ENCODE measurements around the gene ATP6V0A4. TPM values are rescaled to one million over a fixed set of nuclear protein-coding genes. Genes with fewer than 3 reads are reported as not detected.
A peak's percentile ranks its signal among the peaks of the same experiment; 100 is the strongest.
"Not testable (repeated sequence)": the region's sequence is repeated elsewhere in the genome, so short reads cannot be mapped to it uniquely, and the experiment has no call there.

Gene ATP6V0A4
- total RNA-seq, 1 donor from 2014 or later, result 0.35 TPM

DNA sequence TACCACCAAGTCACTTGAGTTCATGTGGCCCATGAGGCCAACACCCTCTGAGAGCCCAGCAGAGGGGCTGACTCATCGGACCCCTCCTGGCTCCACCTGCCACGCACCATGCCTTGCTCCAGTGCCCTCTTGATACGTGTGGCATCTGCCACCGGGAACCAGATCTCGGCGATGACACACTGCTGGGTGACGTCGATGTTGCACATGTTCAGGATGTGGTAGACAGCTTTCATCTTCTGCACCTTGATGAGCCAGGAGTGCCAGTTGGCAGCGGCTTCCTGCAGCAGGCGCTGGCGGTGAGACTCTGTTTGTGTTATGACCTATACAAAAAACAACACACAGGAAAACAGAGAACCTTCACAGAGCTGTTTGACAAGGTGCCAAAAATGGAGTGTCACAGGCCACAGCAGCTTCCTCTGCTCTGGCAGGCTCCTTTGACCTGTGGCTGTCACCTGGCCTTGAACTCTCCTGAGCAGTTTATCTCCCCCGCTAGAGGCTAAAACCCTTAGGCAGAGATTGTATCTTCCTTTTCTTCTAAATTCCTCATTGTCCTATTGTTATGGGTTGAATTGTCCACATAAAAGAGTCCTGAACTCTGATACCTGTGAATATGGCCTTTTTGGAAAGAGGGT is 45.4 kb downstream of the ATP6V0A4 start:
- peak; percentile 65 for DNase-seq (ENCODE audit: low read depth)

DNA sequence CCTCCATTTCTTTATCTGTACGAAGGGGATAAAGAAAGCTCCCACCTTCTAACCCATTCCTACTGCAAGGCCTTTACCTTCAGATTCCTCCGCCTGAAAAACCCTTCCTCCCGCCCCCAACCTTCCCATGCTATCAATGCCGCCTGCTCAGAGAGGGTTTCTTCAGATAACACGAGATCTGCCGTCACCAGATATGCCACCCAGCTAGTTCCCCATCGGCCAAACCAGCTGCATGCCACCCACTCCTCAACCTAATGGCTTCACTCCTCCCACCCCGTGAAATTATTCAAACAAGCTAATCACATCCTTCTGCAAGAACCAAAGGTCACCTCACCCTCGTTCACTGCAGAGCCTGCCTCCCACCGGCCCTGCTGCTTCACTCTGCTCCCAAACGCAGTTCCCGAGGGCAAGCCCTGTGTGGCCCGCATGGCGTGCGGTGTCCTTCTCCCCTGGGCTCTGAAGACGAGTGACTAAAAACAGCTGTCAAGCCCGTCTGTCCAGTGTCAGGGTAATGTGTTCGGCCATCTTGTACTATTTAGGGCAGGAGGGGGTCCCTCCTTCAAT is 47.0 kb downstream of the ATP6V0A4 start:
- DNase-seq (ENCODE audit: low read depth), result peak; percentile 15

DNA sequence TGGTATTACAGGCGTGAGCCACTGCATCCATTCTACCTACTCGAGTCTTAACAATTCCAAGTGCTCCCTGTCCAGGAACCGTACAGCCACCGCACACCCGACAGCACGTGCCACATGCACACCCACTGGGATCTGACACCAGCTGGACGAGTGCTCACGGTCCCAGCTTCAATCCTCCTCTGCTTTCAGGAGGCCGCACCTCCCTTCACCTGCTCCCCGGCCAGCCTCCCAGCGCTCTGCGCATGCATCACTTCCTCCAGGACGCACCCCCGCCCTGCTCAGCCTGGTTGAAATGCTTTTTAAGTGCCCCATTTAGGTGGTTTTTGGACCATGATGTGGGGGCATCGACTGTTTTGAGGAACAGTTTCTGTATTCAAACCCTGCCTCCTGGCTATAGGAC is 47.5 kb downstream of the ATP6V0A4 start:
- no peak for DNase-seq (ENCODE audit: low read depth)

DNA sequence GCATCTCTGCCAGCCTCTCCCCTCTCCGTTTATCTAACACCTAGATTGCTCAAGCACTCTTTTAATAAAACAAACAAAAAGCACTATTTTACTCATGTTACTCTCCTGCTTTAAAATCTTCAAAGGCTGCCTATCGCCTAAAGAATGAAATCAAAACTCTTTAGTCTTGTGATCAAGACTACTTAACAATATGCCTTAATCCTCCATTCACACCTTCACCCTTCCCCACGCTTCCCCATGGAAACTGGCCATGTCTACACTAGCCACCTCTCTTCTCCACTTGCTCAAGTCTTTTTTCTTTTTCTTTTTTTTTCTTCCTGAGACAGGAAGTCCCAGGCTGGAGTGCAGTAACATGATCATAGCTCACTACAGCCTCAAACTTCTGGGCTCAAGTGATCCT is 48.0 kb downstream of the ATP6V0A4 start:
- no peak for DNase-seq (ENCODE audit: low read depth)

DNA sequence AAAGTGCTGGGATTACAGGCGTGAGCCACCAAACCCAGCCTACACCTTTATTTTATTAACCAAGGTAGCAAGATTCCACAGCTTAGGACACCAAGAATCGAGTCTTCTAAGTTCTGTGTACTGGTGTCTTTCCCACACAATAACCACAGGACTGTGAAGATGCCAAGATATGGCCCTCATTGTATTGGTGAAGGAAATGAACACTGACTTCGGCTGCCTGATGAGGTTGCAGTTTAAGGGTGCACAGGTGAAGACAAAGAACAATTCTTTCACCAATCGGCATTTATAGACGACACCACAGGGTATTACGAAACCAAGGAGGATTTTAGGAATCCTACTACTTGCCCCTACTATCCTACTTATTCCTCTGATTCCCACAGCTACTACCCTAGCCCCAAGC is 49.3 kb downstream of the ATP6V0A4 start:
- DNase-seq (ENCODE audit: low read depth), result no peak

DNA sequence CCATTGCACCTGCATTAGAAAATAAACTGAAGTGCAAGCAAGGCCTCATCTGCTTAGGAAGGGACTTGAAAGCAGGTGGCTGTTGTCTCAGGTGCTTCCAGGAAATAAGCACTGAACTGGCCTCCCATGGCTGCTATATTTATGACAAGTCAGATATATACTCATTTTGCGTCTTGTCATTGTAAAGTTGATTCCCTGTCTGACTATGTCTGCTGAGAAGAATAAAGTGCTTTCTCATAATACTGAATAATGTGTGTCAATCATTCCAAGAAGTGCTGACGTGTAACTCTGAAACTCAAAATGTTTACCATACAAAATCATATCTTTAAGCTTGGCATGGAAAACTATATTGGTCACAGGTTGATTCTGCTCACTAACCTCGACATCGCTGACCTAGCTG is 51.9 kb downstream of the ATP6V0A4 start:
- DNase-seq (ENCODE audit: low read depth), result no peak

DNA sequence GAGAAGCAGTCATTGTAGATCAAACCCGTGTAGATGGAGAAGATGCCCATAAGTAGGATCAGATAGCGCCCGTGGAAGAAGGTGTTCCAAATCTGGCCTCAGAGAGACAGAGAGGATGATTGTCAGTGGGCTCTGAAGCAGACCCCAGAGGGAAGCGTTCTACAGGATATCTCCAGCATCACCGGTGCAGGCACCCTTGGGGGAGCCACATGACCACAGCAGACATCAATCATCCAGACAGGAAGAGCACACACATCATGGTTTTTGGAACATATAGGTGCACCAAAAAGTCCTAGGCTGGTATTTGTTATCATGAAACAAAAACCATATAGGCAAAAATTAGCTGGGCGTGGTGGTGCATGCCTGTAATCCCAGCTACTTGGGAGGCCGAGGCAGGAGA is 52.8 kb downstream of the ATP6V0A4 start:
- DNase-seq (ENCODE audit: low read depth), result no peak

DNA sequence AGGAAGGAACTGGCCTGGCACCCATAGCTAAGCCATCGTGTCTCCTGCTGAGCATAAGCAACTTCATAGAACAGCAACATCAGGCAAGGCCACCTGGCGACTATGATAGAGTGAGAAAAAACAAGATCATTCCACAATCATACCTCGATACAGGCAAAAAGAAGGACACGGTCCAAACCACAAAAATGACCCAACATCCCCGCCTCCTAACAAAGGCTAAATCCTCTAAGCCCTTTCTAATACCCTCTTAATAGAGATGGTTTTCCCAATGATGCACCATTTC is 56.6 kb downstream of the ATP6V0A4 start:
- DNase-seq (ENCODE audit: low read depth), result no peak

DNA sequence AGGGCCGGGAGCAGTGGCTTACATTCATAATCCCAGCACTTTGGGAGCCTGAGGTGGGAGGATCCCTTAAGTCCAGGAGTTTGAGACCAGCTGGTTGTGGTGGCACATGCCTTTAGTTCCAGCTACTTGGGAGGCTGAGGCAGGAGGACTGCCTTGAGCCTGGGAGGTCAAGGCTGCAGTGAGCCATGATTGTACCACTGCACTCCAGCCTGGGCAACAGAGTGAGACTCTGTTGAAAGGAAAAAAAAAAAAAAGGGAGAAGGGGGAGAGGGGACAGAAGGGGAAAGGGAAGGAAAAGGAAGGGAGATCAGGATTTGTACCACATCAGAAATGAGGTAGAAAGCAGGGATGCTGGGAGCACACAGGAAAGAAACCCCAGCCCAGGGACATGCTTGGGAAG is 58.1 kb downstream of the ATP6V0A4 start:
- no peak for DNase-seq (ENCODE audit: low read depth)

DNA sequence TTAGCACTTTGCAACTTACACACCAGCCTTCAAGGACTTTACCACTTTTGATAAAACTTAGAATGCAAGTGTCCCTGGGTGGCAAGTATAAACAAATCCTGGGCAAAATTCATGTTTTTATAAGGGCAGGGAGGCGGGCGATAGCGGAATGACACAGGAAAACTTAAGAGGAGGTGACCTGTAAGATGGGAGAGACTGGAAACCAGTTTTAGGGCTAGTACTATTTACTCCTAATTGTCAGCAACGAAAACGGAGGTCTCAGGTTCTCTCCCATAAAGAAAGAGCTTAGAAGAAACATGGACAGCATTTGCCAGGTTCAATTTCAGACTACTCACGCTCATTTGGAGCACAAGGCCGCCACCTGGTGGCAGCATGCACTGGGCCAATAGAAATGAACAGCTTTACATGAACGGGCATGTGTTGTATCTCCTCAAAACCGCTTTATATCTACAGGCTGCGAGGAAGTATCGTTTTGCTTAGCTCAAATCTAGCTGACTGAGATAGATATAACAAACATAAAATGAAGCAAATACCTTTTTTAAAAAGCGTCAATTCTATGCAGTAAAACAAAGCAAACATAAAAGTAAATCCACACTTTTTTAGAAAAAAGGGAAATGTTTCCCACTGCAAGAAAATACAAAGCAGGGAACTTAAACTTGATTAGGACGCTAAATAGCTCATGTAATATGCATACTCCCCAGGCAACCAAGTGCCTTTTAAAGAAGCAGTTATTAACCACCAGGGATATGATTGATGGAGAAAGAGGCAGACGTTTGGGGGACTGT is 59.3 kb downstream of the ATP6V0A4 start:
- peak; percentile 93 for DNase-seq (ENCODE audit: low read depth)

DNA sequence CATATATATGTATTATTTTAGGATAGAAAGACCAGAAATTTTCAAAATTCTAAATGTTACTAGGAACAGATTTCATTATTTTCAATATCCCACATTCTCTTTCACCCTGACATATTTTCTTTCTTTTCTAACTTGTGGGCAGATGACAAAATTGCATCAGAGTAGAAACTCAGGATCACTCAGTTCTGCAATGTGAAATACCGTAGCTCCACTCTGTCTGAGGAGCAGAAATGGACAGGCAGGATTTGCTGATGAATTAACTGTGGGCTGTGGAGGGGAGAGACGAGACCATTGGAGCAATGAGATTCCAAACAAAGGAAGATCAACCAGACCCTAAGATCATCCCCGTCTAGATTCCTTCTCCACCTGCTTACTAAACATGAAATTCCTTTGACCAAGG is 59.9 kb downstream of the ATP6V0A4 start:
- DNase-seq (ENCODE audit: low read depth), result no peak

DNA sequence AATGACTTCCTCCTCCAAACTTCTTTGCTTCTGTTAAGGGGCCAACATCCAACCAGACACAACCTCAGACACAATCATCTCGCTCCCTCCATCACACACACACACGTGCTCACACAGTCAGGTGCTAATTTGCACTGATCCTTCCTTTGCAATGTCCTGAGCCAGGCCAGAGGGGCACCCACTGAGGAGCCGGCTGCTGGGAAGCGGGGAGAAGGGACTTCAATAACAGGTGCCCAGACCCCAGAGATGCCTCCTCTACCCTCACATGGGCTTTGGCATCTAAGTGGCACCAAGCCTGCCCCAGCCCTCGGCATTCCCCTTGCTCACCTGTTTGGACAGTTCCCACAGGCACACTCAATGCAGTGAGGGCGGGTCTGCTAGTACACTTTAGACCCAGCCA is 62.6 kb downstream of the ATP6V0A4 start:
- no peak for DNase-seq (ENCODE audit: low read depth)

DNA sequence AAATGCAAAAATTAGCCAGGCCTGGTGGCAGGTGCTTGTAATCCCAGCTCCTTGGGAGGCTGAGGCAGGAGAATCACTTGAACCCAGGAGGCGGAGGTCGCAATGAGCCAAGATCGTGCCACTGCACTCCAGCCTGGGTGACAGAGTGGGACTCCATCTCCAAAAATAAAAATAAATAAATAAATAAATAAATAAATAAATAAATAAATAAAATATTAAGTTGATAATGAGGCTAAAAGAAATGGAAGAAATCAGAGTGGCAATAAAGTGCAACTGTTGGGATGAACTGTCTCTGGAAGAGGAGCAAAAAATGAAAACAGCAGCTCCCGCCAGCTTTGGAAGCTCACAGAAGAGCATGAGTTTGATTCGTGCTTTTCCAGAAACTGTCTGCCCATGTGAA is 66.3 kb downstream of the ATP6V0A4 start:
- DNase-seq (ENCODE audit: low read depth), result not testable (repeated sequence)

DNA sequence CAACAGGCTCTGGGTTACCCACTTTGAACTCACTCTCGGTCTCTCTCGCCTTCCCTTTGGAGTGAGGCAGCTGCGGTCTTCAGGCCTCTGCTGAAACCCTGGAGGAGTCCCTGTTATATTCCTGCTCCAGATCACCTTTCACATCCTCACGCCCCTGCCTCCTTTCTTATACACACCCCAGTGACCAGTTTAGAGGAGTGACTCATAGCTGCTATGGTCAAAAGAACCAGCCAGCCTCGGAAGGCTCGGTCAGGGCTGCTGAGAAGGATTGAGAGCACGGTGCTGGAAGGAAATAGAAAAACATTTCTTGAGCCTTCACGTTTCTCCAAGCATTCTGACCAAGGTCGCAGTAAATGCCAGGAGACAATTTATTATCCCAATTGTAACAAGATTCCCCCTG is 68.6 kb downstream of the ATP6V0A4 start:
- peak; percentile 18 for DNase-seq (ENCODE audit: low read depth)

DNA sequence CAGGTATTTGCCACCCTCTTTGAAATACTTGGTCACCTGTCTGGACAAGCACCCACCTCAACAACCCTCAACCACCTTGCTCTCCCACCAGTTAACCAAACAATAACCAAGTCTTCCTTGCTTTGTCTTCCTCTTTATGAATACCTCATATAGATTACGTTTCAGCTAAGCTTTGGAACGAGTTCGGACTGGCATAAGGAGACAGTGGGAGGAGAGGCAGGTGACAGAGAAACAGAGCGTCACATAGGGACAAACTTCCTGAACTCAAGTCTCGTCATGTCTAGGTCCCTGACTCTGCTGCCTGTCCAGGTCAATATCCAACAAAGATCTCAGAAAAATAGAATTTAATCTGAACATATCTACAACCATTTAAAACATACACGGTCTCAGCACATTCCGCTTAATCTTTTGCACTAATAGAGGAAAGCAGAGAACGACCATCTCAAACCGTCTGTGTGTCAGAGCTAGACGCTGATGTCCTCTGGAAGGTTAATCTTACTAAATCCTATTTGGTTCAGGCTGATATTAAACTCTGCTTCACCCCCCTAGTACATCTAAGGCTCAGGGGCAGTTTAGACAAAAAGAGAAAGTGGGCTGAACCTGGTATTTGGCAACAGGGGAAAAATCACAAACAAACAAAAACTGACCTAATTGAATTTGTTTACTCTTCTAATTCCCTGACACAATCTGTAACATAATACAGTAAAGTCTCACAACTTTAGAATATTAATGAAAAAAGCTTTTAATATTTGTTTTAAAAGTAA is 70.5 kb downstream of the ATP6V0A4 start:
- DNase-seq (ENCODE audit: low read depth), result no peak

DNA sequence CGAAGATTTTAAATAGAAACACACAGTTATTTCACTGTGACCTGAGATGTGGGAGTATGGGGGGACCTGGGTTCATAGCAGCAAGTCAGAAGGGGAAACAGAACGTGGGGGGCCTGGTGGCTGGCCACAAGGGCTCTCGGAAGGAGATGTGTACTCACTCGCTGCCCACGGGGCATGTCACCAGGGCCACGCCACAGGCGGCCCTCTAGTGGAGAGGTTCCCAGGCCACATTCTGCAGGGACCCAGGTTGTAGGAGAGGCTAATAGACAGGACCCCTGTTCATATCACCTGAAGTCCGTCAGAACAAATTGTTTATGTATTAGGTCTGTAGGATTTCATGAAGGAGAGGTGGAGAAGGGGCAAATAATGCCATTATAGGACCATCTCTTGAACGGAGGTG is 71.7 kb downstream of the ATP6V0A4 start:
- no peak for DNase-seq (ENCODE audit: low read depth)

DNA sequence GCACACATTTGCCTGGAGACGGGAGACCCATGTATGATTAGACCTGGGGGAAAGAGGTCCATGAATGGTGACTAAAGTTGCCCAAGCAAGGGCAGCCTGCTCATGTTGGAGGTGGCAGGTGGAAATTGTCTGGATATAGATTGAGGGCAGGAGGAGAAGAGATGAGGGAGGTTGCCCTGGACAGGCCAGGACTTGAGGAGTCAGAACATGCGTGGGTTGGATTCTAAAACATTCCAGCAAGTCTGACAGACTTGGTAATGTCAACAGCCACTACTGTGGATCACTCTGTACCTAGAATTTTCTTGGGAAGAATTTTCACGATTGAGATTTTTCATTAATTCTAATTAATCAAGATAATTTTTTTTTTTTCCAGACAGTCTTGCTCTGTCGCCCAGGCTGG is 77.7 kb downstream of the ATP6V0A4 start:
- no peak for DNase-seq (ENCODE audit: low read depth)

DNA sequence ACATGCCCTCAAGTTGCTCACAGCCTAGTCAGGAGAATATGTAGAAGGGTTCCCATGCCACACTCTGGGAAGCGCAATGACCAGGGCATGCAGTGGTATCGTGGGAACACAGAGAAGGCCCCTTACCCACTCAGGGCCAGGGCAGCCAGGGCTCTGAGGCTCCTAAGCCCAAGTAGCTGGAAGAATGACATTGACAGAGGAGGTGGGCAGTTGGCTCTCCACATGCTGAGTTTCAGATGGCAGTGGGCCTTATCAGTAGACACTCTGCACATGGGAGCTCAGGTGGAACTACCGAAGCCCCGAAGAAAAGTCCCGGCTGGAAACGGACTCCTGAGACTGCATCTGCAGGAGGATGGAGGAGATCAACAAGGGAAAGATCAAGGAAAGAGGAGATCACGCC is 81.1 kb downstream of the ATP6V0A4 start:
- DNase-seq (ENCODE audit: low read depth), result no peak

DNA sequence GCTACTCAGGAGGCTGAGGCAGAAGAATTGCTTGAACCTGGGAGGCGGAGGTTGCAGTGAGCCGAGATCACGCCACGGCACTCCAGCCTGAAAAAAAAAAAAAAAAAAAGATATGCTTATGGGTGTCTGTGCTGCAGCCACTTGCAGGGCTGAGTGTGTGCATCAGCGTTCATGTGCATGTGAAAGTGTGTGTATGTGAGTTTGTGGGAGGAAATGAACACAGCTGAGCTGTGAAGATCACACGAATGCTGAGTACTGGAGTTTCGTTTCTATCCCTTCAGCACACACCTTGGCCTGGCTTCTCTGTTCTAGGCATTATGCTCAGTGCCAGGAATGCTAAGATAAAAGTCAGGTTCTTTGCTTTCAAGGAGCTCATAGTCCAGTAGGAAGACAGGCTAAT is 84.8 kb downstream of the ATP6V0A4 start:
- DNase-seq (ENCODE audit: low read depth), result no peak

DNA sequence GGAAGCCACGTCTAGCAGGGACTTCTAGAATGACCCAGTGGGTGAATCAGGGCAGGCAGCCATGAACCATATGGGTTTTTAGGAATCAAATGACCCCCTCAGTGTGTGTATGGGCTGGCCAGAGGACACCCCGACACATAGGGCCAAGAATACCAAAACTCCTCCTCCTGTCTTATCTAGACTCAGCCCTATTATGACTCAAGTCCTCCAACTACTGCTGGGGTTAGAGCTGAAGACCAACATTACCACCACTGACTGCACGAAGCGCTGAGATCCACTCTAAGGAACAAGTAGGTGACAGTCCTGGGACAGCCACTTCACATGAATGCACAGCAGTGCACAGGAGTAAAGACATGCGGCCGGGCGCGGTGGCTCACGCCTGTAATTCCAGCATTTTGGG is 85.3 kb downstream of the ATP6V0A4 start:
- DNase-seq (ENCODE audit: low read depth), result no peak

DNA sequence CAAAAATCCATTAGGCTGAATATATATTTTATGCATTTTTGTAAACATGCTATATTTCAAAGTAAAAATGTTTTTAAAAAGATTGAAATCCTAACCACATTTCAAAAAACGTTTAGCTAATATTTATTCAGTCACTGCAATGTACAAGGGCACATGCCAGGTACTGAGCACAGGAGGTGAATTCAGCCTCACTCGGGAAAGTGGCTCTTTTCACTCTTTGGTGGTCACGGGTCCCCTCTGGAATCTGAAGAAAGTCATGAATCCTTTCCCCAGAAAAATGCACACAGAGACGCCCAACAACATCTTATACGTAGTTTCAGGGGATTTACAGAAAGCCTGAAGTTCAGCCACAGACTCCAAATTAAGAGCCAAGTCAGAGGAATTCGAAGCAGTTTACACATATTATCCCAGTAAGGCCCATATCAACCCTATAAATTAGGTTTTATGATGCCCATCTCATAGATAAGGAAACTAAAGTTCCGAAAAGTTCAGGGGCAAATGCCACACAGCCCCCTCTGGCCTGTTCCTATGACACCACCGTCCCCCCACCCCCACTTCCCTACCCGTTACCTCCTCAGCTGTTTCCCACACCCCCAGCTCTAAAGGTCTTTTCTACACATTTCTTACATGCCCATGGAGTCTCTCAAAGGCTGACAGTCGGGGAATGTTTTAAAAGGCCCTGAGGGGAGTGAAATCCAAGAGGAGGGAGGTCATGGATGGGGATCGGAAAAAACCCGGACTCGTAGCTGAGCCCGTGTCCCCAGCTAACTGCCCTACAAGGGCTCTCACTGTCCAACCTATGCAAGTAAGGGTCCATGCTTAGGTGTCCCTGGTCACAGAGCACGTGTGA is 87.2 kb downstream of the ATP6V0A4 start:
- DNase-seq (ENCODE audit: low read depth), result no peak

Data from myocyte (in vitro differentiated cells).